NCI-H460 (cell line): ENCODE data around the gene CLCA2. TPM values are rescaled to one million over a fixed set of nuclear protein-coding genes. Genes with fewer than 3 reads are reported as not detected.

Experiments
- DNase-seq: peaks from one replicate; pipeline ENCODE4 v3.0.0-alpha.2; 2016; ENCODE audit warnings: low read depth; ENCODE audit errors: extremely low read depth
- polyA plus RNA-seq: library from polyadenylated mRNA; depleted of rRNA; stranded (reverse); fragments of >200 nt; gene quantifications from 2 replicates; pipeline ENCODE4 v1.2.3, GENCODE V29; 2014; cell fraction: nucleus; rRNA removed
- total RNA-seq: library from RNA; depleted of rRNA; stranded (reverse); fragments of >200 nt; shearing (Covaris generic); gene quantifications from 2 replicates; pipeline ENCODE4 v1.2.3, GENCODE V29; 2014; rRNA removed

Gene CLCA2, protein sequence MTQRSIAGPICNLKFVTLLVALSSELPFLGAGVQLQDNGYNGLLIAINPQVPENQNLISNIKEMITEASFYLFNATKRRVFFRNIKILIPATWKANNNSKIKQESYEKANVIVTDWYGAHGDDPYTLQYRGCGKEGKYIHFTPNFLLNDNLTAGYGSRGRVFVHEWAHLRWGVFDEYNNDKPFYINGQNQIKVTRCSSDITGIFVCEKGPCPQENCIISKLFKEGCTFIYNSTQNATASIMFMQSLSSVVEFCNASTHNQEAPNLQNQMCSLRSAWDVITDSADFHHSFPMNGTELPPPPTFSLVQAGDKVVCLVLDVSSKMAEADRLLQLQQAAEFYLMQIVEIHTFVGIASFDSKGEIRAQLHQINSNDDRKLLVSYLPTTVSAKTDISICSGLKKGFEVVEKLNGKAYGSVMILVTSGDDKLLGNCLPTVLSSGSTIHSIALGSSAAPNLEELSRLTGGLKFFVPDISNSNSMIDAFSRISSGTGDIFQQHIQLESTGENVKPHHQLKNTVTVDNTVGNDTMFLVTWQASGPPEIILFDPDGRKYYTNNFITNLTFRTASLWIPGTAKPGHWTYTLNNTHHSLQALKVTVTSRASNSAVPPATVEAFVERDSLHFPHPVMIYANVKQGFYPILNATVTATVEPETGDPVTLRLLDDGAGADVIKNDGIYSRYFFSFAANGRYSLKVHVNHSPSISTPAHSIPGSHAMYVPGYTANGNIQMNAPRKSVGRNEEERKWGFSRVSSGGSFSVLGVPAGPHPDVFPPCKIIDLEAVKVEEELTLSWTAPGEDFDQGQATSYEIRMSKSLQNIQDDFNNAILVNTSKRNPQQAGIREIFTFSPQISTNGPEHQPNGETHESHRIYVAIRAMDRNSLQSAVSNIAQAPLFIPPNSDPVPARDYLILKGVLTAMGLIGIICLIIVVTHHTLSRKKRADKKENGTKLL
- total RNA-seq: not detected in 2 replicates
- polyA plus RNA-seq: not detected in 2 replicates

DNA sequence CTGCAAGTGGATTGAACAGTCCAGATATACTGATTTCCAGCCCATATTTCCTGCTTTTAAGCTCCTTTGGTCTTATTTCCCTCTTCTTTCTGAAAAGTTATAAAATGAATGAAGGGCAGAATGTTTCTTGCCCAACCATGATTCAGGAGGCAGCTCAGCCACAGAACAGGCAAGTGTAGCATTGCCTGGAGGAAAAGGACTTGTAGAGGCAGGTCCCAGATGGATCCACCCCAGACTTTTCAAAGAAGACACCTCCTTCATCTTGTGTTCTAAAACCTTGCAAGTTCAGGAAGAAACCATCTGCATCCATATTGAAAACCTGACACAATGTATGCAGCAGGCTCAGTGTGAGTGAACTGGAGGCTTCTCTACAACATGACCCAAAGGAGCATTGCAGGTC, at the start of gene CLCA2:
Gene CLCA2, plus strand, starts transcription at position 299 of the 400 bp plus-strand sequence. Its CDS starts 77 bp downstream, at position 376.
- DNase-seq: no peak

DNA sequence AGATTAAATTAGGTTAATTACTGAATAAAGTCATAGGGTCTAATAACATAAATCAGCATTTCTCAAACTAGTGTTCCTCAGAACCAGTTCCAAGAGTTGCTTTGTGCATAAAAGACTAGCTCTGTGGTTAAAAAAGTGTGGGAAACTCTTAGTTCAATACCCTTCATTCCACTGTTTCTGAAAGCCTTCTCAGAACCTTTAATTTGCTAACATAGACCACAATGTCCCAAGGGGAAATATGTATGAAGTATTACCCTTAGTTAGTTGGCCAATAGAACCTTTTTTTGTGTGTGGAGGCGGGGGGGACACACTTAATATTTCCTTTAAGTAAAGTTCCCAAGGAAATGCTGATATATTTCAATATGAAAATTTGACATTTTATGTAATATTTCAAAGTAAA, 48.3 kb upstream of the CLCA2 start:
- no peak for DNase-seq

DNA sequence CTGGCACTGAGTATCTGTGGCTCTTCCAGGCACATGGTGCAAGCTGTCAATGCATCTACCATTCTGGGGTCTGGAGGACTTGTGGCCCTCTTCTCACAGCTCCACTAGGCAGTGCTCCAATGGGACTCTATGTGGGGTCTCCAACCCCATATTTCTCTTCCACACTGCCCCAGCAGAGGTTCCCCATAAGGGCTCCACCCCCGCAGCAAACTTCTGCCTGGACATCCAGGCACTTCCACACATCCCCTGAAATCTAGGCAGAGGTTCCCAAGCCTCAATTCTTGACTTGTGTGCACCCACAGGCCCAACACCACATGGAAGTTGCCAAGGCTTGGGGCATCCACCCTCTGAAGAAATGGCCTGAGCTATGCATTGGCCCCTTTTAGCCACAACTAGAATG, 46.6 kb upstream of the CLCA2 start:
- DNase-seq: no peak

DNA sequence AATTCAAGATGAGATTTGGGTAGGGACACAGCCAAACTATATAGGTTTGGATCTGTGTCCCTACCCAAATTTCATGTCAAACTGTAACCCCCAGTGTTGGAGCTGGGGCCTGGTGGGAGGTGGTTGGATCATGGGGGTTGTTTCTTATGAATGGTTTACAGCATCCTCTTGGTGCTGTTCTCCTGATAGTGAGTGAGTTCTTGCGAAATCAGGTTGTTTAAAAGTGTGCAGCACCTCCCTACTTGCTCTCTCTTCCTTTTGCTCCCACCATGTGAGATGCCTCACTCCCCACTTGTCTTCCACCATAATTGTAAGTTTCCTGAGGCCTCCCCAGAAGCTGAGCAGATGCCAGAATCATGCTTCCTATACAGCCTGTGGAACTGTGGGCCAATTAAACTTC, 45.2 kb upstream of the CLCA2 start:
- no peak for DNase-seq

DNA sequence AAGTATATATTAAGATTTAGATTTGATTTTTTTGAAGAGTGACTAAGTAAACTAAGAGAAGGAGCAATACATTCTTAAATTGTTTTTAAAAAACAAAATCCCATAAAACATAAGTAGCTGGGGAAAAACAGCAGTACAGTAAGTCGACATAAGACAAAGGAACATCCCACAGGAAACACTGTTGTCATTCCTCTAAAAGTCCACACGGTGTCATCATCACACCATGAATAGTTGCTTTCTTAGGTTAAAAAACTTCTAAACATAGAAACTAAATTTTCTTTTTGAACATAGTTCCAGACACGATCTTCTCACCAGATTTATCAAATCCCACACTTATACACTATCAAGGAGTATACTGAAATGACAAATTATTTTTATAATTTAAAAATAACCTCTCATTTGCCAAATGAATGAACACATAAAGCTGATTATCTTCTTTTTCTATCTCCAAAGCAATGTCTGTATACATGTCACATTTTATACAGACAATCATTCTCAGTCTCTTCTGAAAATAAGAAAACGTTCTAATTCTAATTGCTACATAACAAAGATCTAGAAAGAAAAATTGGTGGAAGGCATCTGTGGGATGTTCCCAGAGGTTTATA, 43.6 kb upstream of the CLCA2 start:
- DNase-seq: peak; percentile 44

DNA sequence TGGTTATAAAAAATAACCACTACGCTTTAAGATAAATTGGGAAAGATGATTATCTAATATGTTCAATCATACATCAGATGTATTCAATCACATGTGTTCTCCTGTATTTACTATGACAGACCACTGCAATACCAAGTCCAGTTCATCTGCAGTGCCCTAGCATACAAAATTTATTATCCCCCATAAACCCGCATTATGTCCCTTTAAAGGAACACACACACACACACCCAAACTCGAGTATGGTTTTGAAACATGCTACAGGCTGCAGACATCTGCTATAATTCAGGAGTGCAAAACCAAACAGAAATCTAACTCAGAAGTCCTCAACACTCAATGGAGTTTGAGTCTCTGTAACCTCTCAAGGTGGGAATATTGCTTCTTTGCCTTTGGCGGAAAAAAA, 42.7 kb upstream of the CLCA2 start:
- DNase-seq: no peak

DNA sequence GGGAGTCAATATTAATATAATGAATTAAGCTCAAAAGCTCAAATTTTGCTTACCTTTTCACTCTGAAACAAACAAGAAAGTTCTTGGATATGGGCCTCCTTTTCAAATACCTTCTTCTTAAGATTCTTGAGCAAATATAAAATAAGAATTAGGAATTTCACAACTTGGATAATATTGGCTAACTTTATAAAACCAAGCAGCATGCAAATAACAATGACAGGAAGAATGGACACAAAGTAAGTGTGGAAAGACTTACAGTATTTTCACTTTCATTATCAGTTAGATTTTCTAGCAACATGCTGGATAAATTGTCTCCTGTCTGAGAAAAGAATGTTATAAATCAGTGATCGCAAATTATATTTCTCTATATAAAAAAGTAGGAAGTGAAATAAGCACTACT, 41.1 kb upstream of the CLCA2 start:
- DNase-seq: no peak

DNA sequence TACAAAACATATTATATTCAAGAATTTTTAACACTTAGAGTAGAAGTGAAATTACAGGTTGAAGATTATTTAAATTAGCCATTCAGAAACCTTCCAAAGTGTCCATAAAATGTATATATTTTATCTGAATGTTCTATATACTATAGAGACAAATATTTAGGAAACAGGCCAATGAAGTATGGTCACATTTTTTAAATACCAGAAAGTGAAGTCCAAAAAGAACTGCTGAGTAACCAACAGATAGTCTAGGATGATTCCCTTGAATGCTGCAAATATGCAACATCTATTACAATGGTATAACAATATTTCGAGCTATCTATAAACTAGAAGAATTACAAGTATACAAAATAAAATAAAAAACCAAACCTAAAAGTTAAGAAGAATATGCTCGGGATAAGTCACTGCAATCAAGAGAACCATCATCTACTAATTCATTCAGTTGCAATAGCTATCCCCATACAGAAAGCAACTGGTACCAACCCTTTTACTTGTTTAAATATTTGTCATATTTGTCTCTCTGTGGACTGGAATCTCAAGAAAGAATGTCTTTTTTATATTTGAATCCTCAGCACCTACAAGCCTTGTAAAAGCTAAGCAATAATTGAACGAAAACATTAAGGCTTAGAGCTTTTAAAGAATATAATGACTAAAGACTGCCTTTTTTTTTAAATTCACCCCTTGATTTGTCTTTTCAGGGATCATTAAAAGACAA, 35.9 kb upstream of the CLCA2 start:
- DNase-seq: no peak

DNA sequence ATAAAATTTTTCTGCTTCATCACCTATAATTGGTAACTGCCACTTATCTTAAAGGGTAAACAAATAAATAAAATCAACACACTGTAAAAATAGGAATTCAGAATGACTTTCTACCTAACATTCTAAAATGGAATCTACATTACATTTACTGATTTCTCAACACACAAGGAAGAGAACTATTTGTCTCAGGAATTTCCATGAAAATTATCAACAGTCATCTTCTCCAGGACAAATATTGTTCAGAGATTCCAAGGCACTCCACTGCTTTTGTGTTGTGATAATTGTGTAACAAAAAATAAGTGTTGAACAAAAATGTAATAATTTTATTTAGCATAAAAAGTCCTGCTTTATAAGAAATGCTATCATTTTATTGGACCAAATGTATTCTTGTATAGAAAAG, 35.2 kb upstream of the CLCA2 start:
- DNase-seq: no peak

DNA sequence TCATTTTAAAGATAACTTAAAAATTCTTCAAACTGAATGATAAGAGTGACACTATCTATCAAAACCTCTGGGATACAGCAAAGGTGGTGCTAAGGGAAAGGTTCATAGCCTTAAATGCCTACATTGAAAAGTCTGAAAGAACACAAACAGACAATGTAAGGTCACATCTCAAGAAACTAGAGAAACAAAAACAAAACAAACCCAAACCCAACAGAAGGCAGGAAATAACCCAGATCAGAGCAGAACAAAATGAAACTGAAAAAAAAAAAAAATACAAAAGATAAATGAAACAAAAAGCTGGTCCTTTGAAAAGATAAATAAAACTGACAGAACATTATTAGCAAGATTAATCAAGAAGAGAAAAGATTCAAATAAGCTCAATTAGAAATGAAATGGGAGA, 34.7 kb upstream of the CLCA2 start:
- no peak for DNase-seq

DNA sequence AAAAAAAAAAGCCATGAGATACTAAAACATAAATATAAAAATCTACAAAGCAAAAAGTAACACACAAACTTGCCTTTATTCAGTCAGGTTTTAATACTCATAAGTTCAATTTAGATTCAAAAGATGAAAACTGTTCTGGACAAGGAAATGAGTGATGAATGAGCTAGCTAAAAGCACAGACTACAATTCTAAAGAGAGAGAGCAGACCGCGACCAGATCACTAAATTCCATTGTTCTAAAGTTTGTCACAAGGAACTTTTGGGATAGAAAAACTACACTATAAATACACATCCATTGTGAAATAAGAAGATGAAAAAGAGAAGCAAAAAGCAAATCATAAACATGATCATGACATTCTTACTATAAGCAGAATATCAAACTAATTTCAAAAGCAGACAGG, 29.6 kb upstream of the CLCA2 start:
- DNase-seq: no peak

DNA sequence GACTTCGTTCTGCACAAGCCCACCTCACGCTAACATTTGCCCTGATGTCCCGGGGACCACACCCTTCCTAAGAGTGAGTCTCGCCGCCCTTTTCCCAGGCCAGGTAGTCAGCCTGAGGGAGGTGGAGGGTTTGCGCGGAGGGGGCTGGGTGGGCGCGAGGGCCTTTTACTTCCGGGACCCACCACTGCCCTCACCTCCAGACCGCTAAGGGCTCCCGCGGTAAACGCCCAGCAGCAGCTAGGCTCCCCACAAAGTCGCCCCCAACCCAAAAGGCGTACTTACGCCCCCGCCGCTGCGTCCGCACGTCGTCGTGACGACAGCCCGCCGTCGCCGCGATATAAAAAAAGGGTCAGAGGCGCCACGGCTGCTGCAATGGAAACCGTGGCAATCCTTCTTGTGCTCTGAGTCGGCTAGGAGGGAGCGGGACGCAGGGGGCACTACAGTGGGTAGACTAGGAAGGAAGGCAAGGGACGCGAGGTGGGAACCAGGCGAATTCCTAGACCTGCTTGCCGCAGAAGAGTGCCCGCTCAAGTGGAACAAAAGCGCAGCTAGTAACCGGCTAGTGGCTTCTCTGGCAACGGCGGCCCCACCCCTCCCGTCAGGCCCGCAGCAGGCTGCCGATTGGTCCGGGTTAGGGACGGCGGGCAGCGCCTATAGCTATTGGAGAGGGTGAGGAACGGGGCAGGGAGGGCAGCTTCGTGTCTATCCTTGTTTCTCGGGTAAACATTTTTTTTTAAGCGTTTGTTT, 28.0 kb upstream of the CLCA2 start, which contains the start of gene ODF2L:
Gene ODF2L, minus strand, starts transcription at position 573 of the 747 bp plus-strand sequence. CDS start 9,296 bp downstream, outside the sequence.
- peak; percentile 48 for DNase-seq

DNA sequence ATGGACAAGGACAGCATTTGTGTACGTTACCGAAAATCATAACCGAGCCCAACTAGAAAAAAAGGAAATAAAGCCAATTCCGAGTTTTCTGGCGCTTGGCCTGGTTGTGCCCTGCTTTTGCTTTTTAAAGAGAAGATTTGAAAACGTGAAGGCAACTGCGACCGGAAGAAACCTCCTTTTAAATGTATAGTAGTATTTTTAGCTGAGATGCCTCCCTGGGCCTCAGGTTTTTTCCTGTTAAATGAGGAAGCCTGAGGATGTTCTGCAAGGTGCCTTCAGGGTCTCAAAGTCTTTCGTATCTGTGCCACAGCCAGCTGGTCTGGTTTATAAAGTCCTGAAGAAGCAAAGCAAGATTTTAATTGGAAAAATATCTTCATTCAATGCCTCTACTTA, 27.5 kb upstream of the CLCA2 start:
- no peak for DNase-seq

DNA sequence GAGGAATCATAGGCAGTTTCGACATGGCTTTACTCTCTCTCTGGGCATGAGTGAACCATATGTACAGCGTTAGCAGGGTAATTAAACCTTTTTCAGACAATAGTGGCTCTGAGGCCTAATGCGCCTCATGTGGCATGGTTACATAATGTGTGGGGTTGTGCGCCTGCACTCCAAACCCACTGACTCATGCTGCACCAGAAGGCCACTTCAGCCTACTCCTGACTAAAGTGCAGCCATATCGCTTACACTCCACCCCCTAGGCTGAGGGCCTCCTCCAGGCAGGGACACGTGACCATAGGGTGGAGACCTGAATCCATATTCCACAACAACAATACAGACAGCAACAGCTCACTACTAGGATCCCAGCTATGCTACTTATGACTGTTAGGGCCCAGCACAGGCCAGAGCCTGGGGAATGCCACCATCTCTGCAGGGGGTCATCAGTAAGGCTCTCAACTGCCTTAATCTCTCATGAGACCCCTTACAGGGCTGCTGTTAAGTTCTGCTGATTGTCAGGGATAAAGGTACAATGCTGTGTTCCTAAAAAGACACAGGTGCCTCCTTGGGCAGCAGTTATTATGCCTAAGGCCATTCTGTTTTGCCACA, 14.5 kb upstream of the CLCA2 start:
- no peak for DNase-seq

DNA sequence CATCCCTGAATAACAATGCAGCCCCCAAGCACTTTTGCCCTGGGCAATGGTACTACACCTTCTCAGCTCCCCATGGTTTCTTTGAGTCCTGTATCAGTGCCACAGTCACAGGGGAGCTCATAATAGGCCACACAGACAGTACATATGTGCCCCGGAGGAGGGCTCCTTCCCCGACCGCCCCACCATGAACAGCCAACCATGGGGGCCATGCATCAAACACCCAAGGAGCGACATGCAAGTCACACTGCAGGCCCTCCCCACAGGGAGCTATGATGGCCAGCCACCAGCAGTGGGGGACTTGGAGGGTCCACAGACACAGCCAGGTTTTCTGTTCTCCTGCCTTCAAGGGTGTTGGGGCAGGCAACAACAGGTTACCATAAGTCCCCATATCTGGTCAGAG, 13.1 kb upstream of the CLCA2 start:
- no peak for DNase-seq

DNA sequence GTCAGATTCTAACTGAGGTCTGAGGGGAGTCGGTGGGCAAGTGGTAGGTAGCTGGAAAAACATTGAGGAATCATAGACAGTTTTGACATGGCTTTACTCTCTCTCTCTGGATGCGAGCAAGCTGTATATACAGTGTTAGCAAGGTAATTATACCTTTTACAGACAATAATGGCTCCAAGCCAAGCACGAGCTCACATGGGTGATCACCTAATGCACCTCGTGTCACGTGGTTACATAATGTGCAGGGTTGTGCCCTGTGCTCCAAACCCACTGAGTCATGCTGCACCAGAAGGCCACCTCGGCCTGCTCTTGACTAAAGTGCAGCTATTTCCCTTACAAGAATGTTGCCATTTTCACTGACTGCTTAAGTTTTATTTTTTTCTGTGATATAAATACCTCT, 7.6 kb upstream of the CLCA2 start:
- no peak for DNase-seq

DNA sequence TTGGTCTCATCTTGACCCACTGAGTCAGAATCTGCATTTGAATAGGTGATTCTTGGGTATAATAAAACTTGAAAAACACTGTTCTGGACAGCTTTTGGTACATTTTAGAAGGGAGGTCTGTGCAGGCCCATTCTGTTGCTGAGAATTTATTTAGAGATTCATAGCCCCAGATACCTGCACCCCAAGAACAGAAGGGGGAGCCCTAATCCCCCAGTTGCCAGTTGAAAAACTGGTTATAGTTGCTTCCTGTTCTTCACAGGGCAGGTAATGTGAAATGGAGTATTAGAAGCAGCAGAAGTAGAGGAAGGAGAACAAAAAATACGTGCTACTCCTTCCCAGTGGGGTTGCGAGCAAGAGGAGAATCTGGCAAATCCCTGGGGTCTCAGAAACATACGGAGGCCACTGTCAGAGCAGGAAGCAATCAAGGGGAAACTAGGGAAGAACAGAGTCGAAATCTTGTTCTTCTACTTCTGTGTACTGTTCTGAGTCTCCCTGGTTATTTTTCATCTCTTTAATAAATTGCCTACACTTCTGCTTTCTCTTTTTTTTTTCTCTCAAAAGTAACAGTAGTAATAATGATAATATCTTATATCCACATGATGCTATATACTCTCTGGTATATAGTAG, 4.6 kb upstream of the CLCA2 start:
- no peak for DNase-seq

DNA sequence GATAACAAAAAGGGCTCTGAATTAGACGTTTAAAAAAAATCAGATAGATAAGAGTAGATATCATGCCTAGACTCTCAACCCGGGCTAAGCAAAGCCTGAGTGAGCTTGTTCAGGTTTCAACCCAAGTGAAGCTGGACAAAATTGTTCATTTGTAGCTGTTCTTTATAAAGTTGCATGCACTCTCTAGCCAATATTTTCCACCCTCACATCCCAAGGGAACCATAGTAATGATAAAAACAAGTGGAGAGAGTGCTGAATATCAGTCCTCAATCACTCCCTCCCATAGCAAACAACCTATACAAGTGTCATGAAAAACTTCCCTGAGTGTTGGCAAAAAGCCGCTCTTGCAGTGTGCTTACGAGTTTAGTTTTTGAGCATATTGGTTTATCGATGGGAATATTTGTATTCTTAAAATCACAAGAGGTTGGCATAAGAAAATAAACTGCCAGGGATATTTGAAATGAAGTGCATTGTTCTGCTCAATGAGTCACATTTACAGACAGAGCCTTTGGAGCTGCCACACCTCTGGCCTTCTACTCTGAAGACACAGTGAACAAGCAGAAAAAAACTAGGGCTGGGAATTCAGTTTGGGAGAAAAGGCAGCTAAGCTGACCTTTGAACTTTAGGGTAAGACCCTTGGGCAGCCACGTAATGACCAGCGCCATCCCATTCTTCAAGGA, 2.2 kb upstream of the CLCA2 start:
- DNase-seq: no peak
